GM10248 (cell line): Measurements from ENCODE around the gene PFN3.

Experiments
- CTCF ChIA-PET: fragments of 300-600 bp; sonication (Branson Sonifier 250); formaldehyde crosslinking; extraction: SDS; loops from one replicate; lab custom pipeline; 2021; ENCODE audit warnings: antibody characterized with exemption; lab: Yijun Ruan, JAX
- POLR2A ChIA-PET: fragments of 350-650 bp; sonication (Branson Sonifier 250); formaldehyde crosslinking; extraction: SDS; loops from one replicate; lab custom pipeline; 2020; ENCODE audit warnings: antibody characterized with exemption; lab: Yijun Ruan, JAX
- DNase-seq: peaks from one replicate; pipeline ENCODE4 v3.0.0; 2012; ENCODE audit errors: extremely low spot score
- CTCF ChIP-seq: IDR thresholded peaks from 2 replicates; pipeline ENCODE4 v1.5.1; 2012; ENCODE audit warnings: mild to moderate bottlenecking, low read depth; ENCODE audit errors: extremely low read depth, missing control alignments, control extremely low read depth

PFN3 gene

GRCh38 chr5:177432839-177433657 lies 32.6 kb upstream of the PFN3 start:
- ChIA-PET POLR2A (interaction anchor here (0.7 to 0.9 kb wide), 2 partner anchors 17 to 30 kb away, joined by 3 read pairs; no protein-coding TSS in a partner anchor), CTCF (interaction anchor here (0.7 to 23.4 kb wide), 8 partner anchors 12 to 67 kb away, joined by 3 to 347 read pairs (median 15); partner anchors contain the start of genes F12 and PRR7)
- TF ChIP-seq CTCF: no peak
- no peak for DNase-seq

DNA sequence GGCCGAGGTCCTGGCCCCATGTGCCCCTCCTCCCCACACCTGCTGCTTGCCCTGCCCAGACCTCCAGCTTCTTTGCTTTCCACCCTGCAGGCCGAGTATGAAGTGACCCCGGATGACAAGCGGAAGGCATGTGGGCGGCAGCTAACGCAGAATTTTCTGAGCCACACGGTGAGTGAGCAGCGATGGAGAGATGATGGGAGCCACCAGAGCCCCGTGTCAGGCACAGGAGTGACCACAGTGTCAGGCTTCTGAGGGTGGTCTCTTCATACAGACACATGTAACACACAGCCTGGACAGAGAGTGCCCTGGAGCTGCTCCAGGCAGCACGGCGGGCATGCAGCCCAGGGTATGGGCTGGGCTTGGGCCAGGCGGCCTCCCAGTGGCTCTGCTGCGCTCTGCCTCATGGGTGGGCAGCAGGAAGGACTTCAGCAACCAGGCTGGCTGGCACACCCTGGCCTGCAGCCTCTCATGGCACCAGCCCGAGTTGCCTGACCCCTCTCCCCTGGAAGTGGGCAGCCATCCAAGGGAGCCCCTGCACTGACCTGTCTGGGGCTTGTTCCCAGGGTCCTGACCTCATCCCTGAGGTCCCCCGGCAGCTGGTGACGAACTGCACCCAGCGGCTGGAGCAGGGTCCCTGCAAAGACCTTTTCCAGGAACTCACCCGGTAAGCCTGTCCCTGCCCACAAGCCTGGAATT lies 31.8 kb upstream of the PFN3 start:
- ChIA-PET CTCF (interaction anchor here (1.2 to 23.4 kb wide), 10 partner anchors 12 to 772 kb away, joined by 3 to 347 read pairs (median 15); partner anchors contain the start of genes F12 and PRR7), POLR2A (interaction anchor here (0.5 to 1.7 kb wide), 7 partner anchors 9 to 288 kb away, joined by 3 to 6 read pairs (median 3); no protein-coding TSS in a partner anchor)
- no peak for TF ChIP-seq CTCF
- no peak for DNase-seq

- POLR2A ChIA-PET: interaction anchor here (0.5 to 1.7 kb wide), 7 partner anchors 10 to 287 kb away, joined by 3 to 6 read pairs (median 4); no protein-coding TSS in a partner anchor
- peak; percentile 59 for DNase-seq
- no peak for TF ChIP-seq CTCF
- CTCF ChIA-PET: interaction anchor here (0.7 to 23.4 kb wide), 11 partner anchors 13 to 771 kb away, joined by 3 to 347 read pairs (median 8); partner anchors contain the start of gene F12
These were observed 31.1 kb upstream of the PFN3 start for GRCh38 chr5:177431317-177432142.

- TF ChIP-seq CTCF: no peak
- POLR2A ChIA-PET: interaction anchor here (0.9 to 1.7 kb wide), 3 partner anchors 10 to 14 kb away, joined by 3 to 6 read pairs (median 4); no protein-coding TSS in a partner anchor
- no peak for DNase-seq
- CTCF ChIA-PET: interaction anchor here (0.7 to 23.4 kb wide), 10 partner anchors 14 to 770 kb away, joined by 3 to 347 read pairs (median 11); partner anchors contain the start of gene F12
These were observed 30.5 kb upstream of the PFN3 start for GRCh38 chr5:177430972-177431316.

- ChIA-PET CTCF (interaction anchor here (0.7 to 23.4 kb wide), 12 partner anchors 14 to 316 kb away, joined by 3 to 347 read pairs (median 12); partner anchors contain the start of gene F12), POLR2A (interaction anchor here (0.6 to 1.9 kb wide), 4 partner anchors 11 to 138 kb away, joined by 3 to 8 read pairs (median 4); partner anchors contain the start of gene PRR7)
- TF ChIP-seq CTCF: no peak
- peak; percentile 60 for DNase-seq
These were observed 29.9 kb upstream of the PFN3 start for GRCh38 chr5:177430140-177430951.
